IPS-18a (cell line): ENCODE data around the gene CRTC1.
"Not testable (repeated sequence)": the region's sequence is repeated elsewhere in the genome, so short reads cannot be mapped to it uniquely, and the experiment has no call there.

Experiments used
- H3K27ac ChIP-seq: one replicate; pipeline ENCODE4 v1.5.1; 2013; ENCODE audit warnings: low read length
- H3K27me3 ChIP-seq: one replicate; pipeline ENCODE4 v1.6.1; 2013; ENCODE audit warnings: mild to moderate bottlenecking, low read length; ENCODE audit not compliant: control insufficient read depth, insufficient read depth
- H3K36me3 ChIP-seq: one replicate; pipeline ENCODE4 v1.6.1; 2013; ENCODE audit warnings: low read depth, low read length; ENCODE audit not compliant: control insufficient read depth
- H3K4me1 ChIP-seq: one replicate; pipeline ENCODE4 v1.6.1; 2013; ENCODE audit warnings: low read depth, low read length; ENCODE audit not compliant: control insufficient read depth
- H3K4me3 ChIP-seq: one replicate; pipeline ENCODE4 v1.5.1; 2013; ENCODE audit warnings: low read length
- H3K9ac ChIP-seq: one replicate; pipeline ENCODE4 v1.6.1; 2013; ENCODE audit warnings: mild to moderate bottlenecking, low read length, moderate library complexity
- H3K9me3 ChIP-seq: one replicate; pipeline ENCODE4 v1.6.1; 2013; ENCODE audit warnings: low read depth, low read length; ENCODE audit not compliant: control insufficient read depth

CRTC1 gene

DNA sequence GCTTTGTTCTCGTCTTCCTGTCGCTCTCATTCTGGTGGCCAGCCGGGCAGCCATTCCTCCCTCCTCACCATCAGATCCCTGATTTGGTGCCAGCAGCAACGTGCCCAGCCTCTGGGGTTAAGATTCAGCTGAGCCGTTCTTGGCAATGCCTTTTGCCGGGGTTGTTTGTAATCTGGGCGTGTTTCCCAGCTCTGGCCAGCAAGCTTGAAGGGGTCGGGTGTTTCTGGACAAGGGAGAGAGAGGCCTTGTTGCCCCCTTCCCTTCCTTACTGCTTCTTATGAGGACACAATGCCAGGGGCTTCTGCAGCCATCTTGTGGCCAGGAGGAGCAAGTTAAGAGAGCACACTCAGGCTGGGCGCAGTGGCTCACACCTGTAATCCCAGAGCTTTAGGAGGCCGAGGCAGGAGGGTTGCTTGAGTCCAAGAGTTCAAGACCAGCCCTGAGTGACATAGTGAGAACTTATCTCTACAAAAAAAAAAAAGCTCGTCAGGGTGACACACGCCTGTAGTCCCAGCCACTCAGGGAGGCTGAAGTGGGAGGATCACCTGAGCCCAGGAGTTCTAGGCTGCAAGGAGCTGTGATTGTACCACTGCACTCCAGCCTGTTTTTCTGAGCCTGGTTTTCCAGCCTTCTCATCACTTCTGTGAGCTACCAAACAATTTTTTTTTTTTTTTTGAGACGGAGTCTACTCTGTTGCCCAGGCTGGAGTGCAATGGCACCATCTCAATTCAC is 10.7 kb upstream of the CRTC1 start:
- H3K36me3 ChIP-seq, result no peaks in the 10 kb centered on the region
- no peaks in the 10 kb centered on the region for H3K27me3 ChIP-seq
- no peaks in the 10 kb centered on the region for H3K9me3 ChIP-seq
- no peak overlapping the region for H3K4me3 ChIP-seq
- no peak overlapping the region for H3K9ac ChIP-seq
- no peak overlapping the region for H3K27ac ChIP-seq
- H3K4me1 ChIP-seq, result peaks cover under 1% of the 10 kb centered on the region

DNA sequence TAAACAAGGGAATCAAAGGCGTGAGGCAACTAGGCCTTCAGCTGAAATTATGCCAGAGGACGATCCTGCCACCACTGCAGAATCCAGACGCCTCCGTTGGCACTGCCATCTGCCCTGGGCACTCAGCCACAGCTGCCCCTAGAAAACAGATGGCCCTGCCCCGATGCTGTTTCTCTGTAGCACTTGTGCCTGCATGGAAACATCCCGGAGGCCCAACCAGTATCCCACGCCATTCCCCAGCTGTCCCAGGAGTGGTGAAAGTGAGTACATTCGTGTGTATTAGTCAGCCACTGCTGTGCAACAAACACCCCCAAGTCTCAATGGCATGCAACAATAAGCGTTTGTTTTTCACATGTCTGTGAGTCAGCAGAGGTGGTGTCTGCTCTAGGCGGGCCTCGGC is 8.9 kb upstream of the CRTC1 start:
- Histone ChIP-seq H3K9me3 (no peaks in the 10 kb centered on the region), H3K36me3 (no peaks in the 10 kb centered on the region), H3K27ac (no peak overlapping the region), H3K27me3 (no peaks in the 10 kb centered on the region), H3K4me3 (no peak overlapping the region), H3K4me1 (peaks cover 7% of the 10 kb centered on the region), H3K9ac (no peak overlapping the region)

DNA sequence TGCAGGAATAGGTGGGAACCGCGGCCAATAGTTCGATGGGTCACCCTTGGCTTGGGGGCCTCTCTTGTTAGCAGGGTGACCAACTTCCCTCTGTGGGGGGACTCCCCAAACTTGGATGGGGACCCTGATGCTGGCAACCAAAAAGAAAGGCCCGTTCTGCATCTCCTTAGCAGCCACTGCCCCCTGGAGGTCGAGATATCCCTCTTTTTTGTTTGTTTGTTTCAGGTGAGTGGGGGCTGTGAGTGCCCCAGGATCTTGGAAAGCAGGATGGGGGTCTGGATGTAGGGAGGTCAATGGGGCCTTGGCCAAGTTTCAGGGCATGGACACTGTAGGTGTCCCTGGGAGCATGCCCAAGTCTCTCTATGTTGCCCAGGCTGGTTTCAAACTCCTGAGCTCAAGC is 7.7 kb upstream of the CRTC1 start:
- Histone ChIP-seq H3K36me3 (no peaks in the 10 kb centered on the region), H3K9me3 (no peaks in the 10 kb centered on the region), H3K4me1 (peaks cover 7% of the 10 kb centered on the region), H3K27ac (no peak overlapping the region), H3K4me3 (no peak overlapping the region), H3K9ac (no peak overlapping the region), H3K27me3 (no peaks in the 10 kb centered on the region)

DNA sequence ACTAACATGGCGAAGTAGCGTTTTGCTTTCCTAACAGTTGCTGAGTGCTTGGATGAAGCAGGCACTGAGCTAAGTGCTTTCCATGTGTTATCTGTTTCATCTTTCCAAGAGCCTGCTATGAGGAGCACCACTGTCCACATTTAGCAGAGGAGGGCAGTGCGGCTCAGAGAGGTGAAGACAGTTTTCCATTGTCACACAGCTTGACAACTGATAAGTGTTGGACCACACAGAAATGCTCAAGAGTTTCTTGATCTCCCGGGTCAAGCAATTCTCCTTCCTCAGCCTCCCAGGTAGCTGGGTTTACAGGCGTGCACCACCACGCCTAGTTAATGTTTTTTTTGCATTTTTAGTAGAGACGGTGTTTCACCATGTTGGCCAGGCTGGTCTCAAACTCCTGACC is 6.8 kb upstream of the CRTC1 start:
- H3K4me1 ChIP-seq, result peaks cover 7% of the 10 kb centered on the region
- no peak overlapping the region for H3K4me3 ChIP-seq
- H3K27ac ChIP-seq, result no peak overlapping the region
- H3K9ac ChIP-seq, result no peak overlapping the region
- no peaks in the 10 kb centered on the region for H3K9me3 ChIP-seq
- H3K36me3 ChIP-seq, result no peaks in the 10 kb centered on the region
- no peaks in the 10 kb centered on the region for H3K27me3 ChIP-seq

- Histone ChIP-seq H3K9me3 (no peaks in the 10 kb centered on the region), H3K27ac (no peak overlapping the region), H3K36me3 (no peaks in the 10 kb centered on the region), H3K4me3 (no peak overlapping the region), H3K4me1 (peaks cover 7% of the 10 kb centered on the region), H3K9ac (no peak overlapping the region), H3K27me3 (no peaks in the 10 kb centered on the region)
Measured at GRCh38 chr19:18677156-18677555, 6.3 kb upstream of the CRTC1 start.

DNA sequence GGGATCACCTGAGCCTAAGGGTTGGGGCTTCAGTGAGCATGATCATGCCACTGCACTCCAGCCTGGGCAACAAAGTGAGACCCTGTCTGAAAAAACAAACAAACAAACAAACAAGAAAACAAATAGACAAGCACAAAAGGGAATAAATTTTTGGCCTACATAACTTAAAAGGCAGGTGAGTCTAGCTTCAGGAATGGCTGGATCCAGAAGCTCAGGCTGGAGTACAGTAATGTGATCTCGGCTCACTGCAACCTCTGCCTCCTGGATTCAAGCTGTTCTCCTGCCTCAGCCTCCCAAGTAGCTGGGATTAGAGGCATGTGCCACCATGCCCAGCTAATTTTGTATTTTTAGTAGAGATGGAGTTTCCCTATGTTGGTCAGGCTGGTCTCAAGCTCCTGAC is 3.3 kb upstream of the CRTC1 start:
- H3K9me3 ChIP-seq, H3K36me3 ChIP-seq, H3K27me3 ChIP-seq, H3K27ac ChIP-seq, H3K4me3 ChIP-seq, H3K9ac ChIP-seq: not testable (repeated sequence)
- H3K4me1 ChIP-seq, result peaks cover 11% of the 10 kb centered on the region

- H3K36me3 ChIP-seq, result no peaks in the 10 kb centered on the region
- no peaks in the 10 kb centered on the region for H3K9me3 ChIP-seq
- H3K9ac ChIP-seq, result no peak overlapping the region
- peak overlapping the region; percentile 67 for H3K4me3 ChIP-seq
- H3K27ac ChIP-seq, result no peak overlapping the region
- no peaks in the 10 kb centered on the region for H3K27me3 ChIP-seq
- H3K4me1 ChIP-seq, result peaks cover 10% of the 10 kb centered on the region
Measured at GRCh38 chr19:18682807-18683108, 722 bp upstream of the CRTC1 start.

- no peak overlapping the region for H3K9ac ChIP-seq
Measured at GRCh38 chr19:18683958-18684641, 620 bp downstream of the CRTC1 start.

DNA sequence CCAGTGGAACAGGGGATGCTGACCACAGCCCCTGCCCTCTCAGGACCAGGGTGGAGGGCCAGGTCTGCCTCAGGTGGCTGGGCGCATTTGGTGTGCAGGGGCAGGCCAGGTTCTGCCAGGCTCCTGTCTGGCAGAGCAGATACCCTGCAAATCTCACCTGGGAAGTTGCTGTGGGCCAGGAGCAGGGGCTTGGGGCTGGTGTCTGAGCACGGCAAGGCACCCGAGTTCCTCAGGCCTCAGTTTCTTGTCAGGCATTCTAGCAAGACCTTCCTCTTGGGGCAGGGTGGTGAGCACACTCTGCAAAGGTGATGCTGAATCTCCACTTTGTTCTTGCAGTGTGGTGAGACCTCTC is 1.1 kb downstream of the CRTC1 start:
- H3K36me3 ChIP-seq, result no peaks in the 10 kb centered on the region
- H3K27ac ChIP-seq, result no peak overlapping the region
- no peaks in the 10 kb centered on the region for H3K27me3 ChIP-seq
- peaks cover 4% of the 10 kb centered on the region for H3K4me1 ChIP-seq
- H3K9ac ChIP-seq, result no peak overlapping the region
- no peak overlapping the region for H3K4me3 ChIP-seq
- H3K9me3 ChIP-seq, result no peaks in the 10 kb centered on the region

More at GRCh38 chr19:18683958-18684641, 620 bp downstream of the CRTC1 start:
- no peaks in the 10 kb centered on the region for H3K9me3 ChIP-seq
- H3K4me3 ChIP-seq, result peak overlapping the region; percentile 67
- H3K27ac ChIP-seq, result no peak overlapping the region
- H3K4me1 ChIP-seq, result peaks cover 4% of the 10 kb centered on the region
- H3K36me3 ChIP-seq, result no peaks in the 10 kb centered on the region
- no peaks in the 10 kb centered on the region for H3K27me3 ChIP-seq

DNA sequence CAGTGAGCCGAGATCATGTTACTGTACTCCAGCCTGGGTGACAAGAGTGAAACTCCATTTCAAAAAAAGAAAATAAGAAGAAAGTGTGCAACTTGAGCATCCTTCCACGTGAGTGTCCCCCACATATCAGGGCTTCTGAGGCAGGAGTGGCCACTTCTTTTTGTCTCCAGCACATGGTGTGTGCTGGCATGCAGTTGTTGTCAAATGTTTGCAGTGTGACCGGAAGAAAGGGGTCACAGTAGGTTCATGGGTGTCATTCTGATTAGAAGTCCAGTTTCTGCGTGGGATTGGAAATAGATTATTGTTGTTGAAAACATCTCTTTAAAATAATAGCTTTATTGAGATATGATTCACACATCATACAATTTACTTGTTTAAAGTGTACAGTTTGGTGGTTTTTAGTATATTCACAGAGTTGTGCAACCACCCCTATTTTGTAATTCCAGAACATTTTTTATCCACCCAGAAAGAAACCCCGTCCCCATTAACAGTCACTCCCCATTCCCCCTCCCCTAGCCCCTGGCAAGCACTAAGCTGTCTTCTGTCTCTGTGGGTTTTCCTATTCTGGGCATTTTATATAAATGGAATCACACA is 2.2 kb downstream of the CRTC1 start:
- no peak overlapping the region for H3K27ac ChIP-seq
- no peaks in the 10 kb centered on the region for H3K36me3 ChIP-seq
- no peaks in the 10 kb centered on the region for H3K9me3 ChIP-seq
- no peak overlapping the region for H3K9ac ChIP-seq
- H3K4me3 ChIP-seq, result no peak overlapping the region
- no peaks in the 10 kb centered on the region for H3K27me3 ChIP-seq
- H3K4me1 ChIP-seq, result peaks cover 4% of the 10 kb centered on the region

DNA sequence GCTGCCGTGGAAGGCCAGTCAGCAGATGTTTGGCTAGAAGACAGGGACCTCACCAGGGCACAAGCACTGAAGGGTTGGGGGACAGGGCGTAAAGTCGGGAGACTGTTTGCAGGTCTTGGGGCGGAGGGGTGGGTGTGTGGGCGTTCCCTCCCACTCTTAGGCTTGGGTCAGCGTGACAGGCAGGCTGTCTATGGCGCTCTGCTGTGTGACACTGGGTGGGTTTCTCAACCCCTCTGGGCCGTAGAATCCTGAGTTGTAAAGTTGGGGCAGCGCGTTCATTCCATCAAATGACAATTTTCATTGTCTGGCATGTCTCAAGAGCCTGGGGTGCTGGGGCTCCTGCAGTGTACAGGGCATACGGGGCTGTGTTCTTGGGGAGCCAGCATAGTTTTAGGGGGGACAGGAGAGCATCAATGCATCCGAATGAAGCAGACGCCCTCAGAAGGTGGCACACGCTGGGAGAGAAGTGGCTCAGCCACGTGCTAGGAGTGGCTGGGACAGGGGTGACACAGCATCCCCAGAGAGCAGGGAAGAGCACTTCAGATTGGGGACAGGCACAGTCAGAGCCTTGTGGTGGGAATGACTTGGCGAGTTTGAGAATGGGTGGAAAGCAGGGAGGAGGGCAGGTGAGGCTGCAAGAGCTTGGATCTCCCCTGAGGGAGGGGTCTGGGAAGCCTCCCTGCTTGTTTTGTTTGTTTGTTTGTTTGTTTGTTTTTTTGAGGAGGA is 4.4 kb downstream of the CRTC1 start:
- H3K4me1 ChIP-seq, result peaks cover 4% of the 10 kb centered on the region

More for the DNA sequence above, 4.4 kb downstream of the CRTC1 start:
- no peaks in the 10 kb centered on the region for H3K27me3 ChIP-seq
- no peaks in the 10 kb centered on the region for H3K36me3 ChIP-seq
- H3K4me3 ChIP-seq, result no peak overlapping the region
- no peaks in the 10 kb centered on the region for H3K9me3 ChIP-seq
- no peak overlapping the region for H3K9ac ChIP-seq
- H3K27ac ChIP-seq, result no peak overlapping the region
